GM12872 (cell line): ENCODE data around the gene NME4.

Experiments
- TF ChIP-seq, protein P1 (sequence below): IDR thresholded peaks from 3 replicates; pipeline ENCODE4 v1.5.1; 2011; ENCODE audit warnings: low read depth, mild to moderate bottlenecking, low read length, moderate library complexity; ENCODE audit not compliant: insufficient read depth

NME4 gene

DNA sequence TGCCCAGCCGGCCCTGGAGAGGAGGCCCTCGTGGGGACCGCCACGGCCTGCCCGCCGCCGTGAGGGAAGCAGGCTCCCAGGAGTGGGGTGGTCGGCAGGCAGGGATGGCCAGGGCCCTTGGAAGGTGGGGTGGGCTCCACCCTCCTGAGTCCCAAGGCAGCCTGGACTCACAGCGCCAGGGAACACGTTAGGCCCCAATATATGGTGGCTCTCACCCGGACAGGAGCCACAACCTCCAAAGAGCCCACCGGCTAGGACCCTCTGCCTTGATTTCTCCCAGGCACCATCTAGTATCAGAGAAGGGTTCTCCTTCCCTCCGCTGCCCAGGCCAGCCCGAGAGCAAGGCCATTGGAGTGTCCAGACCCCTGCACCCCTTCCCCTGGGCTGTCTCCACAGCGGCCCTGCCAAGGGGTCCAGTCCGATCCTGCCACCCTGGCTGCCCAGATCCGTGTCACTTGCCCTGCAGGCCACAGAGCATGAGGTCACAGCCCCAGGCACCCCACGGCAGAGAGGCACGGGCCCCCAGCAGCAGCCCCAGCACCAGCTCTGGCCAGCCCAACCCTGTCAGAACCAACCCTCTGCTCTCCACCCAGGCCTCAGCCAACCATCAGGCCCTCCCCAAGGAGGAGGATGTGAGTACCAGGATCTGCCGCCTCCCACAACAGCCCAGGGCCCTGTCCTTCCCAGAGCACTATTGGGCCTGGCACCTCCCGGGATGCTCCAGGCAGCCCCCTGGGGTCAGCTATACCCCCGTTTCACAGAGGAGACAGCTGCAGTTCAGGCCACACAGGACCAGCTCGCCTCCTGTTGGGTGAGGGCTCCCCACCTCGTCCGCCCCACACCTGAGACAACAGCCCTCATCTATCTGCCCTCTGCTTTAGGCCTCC is 43.4 kb upstream of the NME4 start:
- TF ChIP-seq, protein P1, sequence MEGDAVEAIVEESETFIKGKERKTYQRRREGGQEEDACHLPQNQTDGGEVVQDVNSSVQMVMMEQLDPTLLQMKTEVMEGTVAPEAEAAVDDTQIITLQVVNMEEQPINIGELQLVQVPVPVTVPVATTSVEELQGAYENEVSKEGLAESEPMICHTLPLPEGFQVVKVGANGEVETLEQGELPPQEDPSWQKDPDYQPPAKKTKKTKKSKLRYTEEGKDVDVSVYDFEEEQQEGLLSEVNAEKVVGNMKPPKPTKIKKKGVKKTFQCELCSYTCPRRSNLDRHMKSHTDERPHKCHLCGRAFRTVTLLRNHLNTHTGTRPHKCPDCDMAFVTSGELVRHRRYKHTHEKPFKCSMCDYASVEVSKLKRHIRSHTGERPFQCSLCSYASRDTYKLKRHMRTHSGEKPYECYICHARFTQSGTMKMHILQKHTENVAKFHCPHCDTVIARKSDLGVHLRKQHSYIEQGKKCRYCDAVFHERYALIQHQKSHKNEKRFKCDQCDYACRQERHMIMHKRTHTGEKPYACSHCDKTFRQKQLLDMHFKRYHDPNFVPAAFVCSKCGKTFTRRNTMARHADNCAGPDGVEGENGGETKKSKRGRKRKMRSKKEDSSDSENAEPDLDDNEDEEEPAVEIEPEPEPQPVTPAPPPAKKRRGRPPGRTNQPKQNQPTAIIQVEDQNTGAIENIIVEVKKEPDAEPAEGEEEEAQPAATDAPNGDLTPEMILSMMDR = no peak

DNA sequence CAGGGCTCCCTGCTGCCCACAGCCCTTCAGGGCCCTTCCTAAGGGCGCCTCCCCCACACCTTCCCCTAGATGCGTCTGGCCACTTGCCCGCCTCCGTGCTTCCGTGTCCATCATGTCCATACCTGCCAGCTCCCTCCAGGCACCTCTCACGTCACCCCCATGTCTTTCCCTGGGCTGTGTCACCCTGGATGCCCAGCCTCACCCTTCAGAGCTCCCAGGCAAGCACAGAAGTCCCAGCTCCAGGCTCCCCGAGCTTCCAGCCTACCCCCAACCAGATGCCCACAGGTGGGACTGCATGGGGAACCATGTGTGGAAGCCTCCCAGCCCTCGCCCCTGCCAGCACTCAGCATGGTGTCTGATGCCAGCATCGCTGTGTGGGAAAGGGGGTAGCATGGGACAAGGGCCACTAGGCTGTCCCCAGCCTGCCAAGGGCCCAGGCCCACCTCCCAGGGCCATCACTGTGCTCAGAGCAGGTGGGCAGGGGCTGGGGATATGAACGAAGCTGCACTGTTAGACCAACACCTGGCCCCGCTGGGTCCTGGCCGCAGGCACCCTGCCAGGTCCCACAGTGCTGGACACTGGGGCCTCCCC is 42.6 kb upstream of the NME4 start:
- TF ChIP-seq, protein P1 = no peak

DNA sequence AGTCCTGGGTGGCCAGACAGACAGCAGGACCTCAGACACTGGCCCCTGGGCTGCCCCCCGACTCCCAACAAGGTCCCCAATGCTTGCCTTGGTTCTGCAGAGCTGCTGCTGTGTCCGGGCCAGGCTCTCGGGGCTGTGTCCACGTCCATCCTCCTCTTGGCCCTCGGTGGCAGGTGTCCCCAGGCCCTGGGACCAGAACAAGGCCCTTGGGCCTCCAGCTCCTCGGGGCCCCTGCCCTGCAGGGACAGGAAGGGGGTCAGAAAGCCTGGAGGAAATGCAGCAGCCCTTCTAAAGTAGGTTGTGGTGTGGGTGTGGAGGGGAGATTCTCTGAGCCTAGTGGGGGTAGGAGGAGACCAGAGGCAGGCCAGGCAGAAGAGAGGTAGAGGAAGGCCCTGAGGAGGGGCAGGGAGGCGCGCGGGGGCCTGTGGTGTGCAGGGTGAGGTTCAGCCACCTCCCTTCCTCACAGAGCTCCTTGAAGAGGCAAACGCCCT is 42.0 kb upstream of the NME4 start:
- TF ChIP-seq, protein P1 = no peak

DNA sequence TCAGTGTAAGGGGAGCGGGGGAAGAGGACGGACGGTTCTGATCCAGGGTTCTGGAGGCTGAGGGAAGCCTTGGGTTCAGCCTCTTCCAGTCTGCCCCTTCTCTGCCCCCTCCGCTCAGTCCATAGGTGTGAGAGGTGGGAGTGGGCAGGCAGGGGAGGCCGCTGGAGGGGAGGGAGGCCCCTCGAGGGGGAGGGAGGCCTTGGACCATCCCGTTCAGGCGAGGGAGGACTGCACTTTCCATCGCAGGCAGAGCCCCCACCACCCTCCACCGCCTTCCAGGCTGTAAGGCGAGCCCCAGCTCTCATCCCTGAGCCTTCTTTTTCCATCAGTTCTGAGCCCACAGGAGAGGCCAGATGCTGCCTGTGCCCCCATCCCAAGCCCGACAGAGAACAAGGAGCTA is 40.3 kb upstream of the NME4 start:
- TF ChIP-seq, protein P1 = no peak

DNA sequence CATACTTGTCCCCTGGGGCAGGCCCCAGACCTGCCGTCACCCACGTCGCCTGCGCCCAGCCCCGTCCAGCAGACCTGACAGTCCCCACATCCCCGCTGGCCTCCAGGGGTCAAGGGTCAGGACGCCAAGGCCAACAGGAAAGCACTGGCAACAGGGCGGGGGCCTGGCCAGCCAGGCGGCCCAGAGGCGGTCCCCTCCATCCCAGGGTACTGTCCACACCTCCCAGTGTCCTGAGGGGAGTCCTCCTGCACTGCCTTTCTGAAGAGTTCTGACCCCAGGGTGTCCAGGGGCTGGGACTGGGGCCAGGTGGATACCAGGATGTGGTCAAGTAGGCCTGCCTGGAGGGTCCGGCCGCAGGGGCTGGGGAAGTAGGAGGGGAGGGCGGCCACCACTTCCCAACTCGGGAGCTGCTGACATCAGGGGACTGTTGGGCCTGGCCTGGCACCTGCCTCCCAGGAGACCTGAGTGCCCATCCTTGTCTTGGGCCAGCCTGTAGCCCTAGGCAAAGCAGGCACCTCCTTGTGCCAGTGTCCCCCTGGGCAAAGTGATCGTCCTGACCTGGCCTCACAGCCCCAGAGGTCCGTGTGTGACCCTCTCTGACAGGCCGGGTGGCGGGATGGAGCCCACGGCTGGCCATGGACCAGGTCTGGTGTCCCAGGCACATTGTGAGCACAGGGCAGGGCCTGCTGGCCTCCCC is 37.8 kb upstream of the NME4 start:
- TF ChIP-seq, protein P1 = no peak

DNA sequence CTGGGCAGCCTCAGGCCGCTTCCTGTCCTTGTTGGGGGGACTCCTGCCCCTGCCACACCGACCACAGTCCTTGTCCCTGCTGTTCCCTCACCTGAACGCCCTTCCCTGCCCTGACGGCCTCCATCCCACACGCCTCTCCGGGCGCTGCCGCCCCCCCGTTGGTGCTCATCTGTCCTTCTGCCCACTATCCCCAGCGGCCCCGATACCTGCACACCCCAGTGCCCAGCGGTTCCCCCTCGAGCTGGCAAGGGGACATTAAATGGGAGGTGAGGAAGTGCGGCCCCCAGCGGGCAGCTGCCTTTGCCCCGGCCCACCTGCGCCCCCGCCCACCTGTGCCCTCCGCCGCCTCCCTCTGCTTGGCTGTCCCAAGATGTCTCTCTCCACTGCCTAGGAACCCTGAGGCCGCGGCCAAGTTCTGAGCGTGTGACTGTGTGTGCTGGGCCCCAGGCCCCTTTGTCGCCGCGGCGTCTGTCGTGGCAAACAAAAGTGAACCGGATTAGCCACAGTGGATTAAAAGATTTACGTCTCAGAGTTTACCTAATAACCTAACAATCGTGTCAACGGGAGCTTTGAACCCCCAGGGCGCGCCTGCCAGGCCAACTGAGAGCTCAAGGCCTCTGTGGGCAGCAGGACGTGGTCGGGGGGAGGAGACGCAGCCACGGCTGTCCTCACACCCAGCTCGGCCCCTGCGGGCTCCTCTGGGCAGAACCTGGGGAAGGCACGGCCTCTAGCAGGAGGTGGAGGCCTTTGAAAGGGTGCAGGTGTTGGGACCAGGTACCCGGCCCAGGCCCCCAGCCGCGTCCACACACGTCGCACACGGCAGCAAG is 36.9 kb upstream of the NME4 start:
- TF ChIP-seq, protein P1 = no peak
